GM21515 (cell line): ENCODE results near the gene SAFB2.

Source experiments
- ATAC-seq: cut with Tn5 transposase; IDR thresholded peaks from one replicate; pipeline ENCODE4 v1.9.1; 2021; ENCODE audit not compliant: unreplicated experiment

SAFB2 gene

DNA sequence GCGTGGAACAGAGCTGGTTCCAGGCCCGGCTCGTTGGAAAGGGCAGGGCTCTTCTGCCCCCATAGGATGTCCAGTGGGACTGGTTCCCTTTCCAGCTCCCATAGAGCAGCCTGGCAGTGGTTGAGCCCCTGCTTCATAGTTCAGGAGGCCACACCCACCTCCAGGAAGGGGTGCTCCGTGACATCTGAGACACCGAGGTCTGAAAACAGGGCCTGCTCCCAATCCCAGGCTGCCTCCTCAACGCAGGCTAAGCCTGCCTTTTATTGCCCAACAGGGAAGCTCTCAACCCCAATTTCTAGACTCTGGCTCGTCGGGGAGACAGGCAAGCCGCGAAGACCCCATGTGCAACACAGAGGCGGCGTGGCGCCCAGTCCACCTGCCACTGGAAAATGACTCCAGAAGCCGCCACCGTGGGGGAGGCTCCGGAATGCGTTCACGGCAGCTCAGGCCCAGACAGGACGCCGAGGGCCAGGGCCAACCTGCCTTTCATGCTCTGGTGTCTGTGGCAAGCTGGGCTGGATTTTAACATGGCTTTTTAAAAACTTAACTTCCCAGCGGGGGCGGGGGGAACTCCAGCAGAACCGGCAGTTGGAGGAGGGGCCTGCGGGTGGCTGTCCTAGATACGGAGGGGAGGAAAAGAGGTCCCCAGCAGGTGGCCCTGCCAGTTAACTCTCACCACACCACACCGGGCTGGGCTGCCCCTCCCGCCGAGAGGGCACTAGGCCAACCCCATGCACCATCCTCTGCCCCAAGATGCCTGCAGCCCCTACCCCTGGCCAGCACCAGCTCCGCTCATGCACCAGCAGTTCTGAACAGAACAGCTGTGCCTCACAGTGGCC is 36.9 kb downstream of the SAFB2 start:
- ATAC-seq: no peak

DNA sequence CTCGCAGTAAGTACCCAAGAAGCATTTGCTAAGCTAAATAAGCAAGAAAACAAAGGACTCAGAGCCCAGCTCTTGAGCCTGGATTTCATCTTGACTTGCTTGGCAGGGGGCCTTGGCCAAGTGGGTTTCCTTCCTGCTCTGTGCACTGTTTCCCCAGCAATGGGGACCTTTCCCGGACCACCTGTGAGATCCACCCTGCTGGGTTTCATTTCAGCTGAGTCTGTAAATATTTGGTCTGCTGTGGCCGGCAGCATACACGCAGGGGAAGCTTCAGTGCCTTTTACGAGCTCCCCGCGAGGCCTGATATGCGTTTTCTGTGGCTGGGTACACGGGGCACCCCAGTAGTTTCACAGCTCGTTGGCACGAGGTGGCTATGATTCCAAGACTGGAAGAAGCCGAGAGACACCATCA is 42.4 kb downstream of the SAFB2 start:
- no peak for ATAC-seq

DNA sequence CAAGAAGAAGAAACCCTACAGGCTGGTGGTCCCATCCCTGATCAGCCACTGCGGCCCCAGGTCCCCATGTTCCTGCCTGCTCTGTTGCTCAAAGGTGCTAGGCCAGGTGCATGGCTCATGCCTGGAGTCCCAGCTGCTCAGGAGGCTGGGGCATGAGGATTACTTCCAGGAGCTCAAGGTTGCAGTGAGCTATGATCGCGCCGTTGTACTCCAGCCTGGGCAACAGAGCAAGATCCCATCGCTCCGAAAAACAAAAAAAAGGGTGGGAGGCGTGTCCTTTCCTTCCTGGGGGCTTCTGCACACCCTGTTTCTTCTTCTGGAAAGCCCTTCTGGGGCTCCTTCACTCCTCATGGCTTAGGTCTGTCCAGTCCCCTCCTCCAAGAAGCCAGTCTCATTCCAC is 42.9 kb downstream of the SAFB2 start:
- no peak for ATAC-seq

DNA sequence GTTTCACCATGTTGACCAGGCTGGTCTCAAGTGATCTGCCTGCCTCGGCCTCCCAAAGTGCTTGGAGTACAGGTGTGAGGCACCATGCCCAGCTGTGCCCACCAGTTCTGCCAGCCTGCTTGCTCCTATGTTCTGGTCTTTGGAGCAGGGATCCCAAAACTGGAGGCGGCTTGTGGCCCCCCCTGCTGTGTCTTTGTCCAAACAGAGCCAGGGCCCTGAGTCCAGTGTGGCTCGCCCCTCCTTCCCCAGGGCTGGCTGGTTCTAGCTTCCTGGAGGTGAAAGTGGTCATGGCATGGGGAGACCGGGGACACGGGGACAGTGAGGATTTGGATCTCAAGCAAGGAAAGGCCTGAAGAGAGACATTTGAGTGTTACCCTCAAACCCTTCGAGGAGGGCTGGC is 43.3 kb downstream of the SAFB2 start:
- ATAC-seq: no peak

DNA sequence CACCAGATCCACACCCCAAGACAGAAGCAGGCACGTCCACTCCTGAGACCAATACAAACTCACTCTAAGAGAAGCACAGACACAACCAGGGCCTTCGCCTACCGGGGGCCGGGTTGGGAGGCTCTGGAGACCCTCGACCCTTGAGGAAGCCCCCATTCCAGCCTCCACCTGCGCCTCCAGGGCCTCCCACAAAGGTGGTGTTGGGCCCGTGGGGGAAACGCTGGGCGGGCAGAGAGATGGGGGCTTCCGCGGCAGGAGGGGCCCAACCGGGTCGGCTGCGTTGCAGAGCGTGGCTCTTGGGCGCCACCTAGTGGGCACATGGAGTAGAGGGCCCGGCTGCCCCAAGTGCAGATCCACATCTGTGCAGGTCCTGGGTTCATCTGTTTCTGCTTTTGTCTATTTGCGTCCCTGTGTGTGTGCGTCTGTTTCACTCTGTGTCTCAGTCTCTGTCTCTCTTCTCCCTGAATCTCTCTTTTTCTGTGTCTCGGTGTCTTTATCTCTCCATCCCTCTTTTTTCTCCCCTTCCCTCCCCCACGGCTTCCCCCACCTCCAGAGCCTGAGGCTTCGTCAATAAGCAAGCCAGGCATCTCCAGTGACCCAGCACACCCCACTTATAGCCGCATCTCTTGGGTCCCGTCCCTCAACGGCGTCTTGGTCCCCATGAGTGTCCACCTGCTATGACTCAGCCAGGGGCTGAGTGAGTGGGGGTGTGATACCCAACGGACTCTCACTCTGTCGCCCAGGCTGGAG is 44.3 kb downstream of the SAFB2 start:
- ATAC-seq: no peak

DNA sequence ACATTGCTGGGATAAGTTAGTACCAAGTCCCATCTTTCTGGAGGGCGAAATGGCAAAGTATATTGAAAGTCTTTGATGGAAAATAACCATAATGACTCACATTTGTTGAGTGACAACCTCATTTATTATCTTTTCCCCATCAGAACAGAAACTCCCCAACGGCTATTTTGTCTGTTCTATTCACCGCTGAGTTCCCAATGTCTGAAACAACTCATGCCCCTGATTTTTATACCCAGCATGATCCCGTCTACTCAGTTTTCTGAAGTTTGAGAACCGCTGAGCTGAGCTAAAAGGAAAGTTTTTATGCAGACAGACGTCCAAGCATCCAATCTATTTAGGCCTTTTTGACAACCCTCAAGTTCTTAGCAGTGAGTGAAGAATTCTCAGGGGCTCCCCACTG is 47.0 kb downstream of the SAFB2 start:
- no peak for ATAC-seq

DNA sequence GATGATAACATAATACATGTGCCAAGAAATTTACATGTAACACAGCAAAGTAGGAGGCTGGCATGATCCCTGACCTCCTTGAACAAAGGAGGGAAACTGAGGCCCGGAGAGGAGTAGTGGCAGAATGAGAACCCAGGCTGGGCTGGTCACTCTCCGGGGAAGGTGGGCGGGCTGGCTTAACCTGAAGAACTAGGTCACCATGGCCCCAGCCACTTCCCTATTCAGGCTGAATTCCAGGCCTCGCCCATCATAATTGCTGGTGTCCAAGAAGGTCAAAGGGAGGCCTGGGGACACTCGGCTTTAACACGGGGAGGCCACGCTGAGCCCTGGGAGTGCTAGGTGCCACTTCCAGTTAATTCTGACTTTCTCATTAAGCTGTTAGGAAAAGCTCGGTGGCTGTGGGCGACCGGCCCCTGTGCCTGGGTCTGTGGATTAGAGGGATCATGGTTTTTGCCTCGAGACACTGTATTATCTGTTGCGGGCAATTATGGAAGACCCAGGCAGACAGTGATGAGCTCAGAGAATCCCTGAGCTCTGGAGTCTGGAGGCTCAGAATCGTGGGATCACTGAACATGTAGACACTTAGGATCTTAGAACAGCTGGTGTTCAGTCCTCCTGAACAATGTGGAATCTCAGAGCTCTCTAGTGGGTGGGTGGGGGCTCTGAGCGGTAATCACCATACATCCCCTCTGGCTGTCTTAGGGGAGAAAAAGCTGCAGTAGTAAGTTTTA is 49.9 kb downstream of the SAFB2 start:
- no peak for ATAC-seq

DNA sequence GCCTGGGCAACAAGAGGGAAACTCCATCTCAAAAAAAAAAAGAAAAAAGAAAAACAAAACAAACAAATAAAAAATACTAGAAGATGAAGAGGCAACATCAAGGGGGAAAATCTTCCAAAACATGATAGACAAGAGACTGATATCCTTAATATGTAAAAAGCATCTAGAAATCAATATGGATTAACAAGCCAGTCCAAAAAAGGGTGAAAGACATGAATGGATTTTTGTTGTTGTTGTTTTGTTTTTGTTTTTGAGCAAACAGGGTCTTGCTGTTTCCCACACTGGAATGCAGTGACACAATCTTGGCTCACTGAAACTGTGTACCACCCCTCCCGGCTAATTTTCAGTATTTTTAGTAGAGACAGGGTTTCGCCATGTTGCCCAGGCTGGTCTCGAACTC is 50.8 kb downstream of the SAFB2 start:
- no peak for ATAC-seq

DNA sequence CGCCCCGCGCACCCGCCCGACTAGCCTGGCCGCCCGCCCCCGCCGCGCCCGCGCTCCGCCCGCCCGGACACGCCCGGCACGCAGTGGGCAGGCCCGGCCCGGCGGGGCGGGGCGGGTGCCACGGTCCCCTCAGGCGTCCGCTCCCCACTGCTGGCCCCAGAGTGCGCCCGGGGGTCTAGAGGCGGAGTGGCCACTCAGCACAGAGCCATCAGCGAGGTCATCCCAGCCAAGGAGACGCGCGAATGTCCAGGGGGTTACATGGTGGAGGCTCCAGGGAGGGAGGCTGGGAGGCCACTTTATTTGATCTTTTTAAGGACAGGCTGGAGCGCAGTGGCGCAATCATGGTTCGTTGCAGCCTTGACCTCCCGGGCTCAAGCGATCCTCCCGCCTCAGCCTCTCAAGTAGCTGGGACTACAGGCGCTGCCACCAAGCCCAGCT is 54.6 kb downstream of the SAFB2 start:
- no peak for ATAC-seq

DNA sequence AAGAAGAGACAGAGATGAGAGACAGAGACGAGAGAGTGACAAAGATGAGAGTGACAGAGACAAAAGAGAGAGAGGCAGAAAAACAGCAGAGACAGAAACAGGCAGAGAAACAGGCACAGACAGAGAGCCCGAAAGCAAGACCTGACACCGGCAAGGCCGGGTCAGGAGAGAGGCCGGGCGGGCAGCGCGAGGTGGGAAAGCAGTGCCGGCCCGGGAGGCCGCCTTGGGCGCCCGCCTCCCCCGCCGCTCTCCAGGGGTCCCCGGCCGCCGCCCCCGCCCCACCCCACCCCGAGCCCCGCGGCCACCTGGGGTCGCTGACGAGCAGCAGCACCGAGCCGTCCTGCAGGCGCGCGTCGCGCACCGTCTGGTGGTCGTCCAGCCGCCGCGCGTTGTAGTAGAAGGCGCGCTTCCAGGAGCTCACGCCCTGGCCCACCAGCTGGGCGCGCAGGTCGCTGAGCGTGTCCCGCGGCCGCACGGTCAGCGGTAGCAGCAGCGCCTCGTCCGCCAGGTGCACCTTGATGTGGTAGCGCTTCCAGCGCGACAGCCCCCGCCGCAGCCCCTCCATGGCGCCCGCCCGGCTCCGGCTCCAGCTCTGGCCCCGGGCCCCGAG is 55.1 kb downstream of the SAFB2 start, which contains the start of gene TINCR:
Gene TINCR (minus strand): TSS at position 594 of the 610 bp plus-strand sequence.
- ATAC-seq: no peak

DNA sequence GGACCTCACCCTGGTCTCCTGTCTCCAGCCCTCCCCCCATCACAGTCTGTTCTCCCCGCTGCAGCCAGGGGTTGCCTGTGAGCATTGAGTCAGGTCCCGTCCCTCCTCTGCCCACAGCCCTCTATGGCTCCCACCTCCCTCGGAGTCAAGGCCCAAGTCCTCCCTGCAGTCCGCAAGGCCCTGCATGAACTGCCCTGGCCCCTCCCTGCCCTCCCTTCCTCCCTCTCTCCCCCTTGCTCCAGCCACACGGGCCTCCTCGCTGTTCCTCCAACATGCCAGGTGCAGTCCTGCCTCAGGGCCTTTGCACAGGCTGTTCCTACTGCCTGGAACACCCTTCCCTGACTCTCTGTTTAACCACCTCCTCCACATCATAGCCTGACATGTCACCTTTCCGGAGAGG is 57.6 kb downstream of the SAFB2 start:
- ATAC-seq: no peak

DNA sequence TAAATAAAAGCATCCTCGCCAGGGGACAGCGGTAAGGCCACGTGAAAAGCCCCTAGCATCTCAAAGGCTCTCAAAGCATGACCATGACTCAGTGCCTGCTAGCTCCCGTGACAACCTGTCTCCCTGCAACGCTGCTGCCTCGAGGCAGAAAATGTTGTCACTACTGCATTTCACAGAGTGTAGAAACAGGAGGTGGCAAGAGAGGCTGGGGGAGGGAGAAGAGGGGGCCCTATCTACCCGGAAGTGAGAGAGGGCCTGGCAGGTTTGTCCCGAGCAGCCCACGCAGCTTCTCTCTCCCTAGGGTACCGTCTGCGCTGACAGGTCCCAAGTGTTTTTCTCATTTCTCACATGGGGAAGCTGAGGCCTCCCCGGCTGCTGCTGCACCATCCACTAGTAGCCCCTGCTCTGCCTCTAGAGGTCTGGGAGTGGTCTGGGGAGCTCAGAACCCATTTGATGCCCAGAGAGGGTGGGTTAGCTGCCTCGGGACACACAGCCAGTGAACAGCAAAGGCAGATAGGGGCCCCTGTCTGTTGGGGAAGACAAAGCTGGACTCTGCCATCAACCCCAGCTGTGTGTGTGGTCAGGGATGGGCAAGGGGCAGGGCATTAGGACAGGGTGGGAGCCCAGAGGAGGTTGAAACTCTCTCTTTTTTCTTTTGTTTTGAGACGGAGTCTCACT is 58.5 kb downstream of the SAFB2 start:
- no peak for ATAC-seq

DNA sequence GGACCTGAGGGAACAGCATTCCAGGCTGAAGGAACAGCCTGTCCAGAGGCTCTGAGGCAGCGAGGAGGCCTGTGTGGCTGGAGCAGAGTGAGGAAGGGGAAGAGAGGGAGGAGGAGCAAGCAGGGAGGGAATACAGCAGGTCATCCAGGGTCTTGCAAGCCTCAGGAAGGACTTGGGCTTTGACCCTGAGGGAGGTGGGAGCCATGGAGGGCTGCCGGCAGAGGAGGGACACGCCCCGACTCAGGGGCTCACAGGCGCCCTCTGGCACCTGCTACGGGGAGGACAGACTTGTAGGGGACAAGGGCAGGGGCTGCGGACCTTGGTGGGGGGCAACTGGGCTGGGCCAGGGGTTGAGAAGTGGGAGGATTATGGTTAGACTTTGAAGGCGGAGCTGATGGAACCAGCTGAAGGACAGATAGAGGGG is 59.6 kb downstream of the SAFB2 start:
- no peak for ATAC-seq

DNA sequence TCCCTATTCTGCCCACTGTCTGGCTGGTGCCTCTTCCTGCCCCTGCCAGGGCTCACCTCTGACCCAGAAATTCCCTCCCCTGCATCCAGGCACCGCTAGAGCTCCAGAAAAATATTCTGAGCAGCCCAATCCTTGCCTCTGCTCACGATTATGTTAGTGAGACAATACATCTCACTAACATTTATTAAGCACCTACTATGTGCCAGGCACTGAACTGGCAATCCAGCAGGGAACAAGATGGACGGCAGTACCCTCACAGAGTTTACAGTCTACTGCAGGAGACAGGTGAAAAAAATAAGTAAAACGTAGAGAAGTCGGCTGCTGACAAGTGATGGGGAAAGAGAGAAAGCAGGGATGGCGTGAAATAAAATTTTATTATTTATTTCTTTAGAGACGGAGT is 60.3 kb downstream of the SAFB2 start:
- ATAC-seq: no peak

DNA sequence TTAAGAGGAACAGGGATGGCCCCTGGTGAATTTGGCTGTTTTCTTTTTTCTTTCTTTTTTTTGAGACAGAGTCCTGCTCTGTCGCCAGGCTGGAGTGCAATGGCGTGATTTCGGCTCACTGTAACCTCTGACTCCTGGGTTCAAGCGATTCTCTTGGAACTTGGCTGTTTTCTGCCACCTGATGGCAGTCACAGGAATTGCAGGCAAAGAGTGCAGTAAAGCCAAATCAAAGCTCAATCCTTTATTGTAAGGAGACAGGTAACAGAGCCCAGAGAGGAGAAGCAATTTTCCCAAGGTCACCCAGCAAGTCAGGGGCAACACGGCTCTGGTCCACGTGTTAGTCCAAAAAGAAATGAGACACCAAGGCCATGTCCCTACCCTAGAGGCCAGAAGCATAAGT is 61.0 kb downstream of the SAFB2 start:
- ATAC-seq: no peak

DNA sequence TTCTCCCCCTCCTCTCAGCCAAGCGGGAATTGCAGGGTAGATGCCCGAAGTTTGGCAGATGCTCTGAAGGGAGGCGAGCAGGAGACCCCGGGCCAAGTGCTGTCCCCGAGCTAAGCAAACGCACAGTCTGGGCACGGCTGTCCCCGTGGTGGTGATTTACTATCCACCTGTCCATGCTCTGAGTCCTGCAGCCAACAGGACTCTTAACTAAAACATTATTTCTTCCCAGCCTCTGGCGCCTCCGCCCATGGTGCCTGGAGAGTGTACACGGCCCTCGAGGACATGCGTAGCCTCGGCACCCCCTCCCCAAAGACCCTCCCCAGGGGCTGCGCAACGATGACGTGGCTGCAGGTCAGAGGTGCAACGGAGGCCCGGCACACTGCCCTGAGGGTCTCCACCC is 62.4 kb downstream of the SAFB2 start:
- ATAC-seq: no peak

DNA sequence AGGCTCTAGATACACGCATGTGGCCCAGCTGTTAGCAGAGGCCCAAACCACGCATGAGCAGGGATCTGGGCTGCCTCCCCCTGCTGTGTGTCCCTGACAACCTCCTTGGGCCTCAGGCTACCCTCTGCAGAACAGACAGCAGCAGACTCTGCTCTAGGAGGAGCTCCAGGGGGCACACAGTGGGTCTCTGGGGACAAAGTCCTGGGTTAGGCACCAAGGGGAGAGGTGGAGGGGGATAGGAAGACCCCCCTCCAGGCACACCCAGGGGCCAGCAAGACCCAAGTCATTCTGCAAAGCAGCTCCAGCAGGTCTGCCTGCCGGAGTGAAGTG is 62.8 kb downstream of the SAFB2 start:
- ATAC-seq: no peak

DNA sequence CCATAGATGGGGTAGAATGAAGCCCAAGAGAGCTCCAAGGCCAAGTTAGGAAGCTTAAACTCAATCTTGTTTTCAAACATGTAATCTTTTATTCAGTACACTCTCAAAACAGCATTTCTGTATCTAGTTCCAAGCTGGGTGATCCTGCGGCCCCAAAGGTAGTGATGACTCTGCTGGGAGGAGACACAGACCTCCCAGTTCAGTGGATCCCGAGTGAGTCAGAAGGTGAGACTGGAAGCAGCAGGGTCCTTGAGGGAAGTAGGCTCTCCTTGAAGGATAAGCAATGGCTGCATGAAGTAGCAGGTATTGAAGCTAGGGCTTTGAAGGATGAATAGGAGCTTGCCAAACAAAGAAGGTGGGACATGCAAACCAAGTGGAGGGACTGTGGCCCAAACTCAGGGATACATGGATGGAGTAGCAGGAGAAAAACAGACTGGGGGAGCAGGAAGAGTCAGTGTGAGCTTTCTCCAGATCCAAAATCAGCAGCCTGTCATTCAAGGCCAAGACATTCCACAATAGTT is 64.4 kb downstream of the SAFB2 start:
- no peak for ATAC-seq

DNA sequence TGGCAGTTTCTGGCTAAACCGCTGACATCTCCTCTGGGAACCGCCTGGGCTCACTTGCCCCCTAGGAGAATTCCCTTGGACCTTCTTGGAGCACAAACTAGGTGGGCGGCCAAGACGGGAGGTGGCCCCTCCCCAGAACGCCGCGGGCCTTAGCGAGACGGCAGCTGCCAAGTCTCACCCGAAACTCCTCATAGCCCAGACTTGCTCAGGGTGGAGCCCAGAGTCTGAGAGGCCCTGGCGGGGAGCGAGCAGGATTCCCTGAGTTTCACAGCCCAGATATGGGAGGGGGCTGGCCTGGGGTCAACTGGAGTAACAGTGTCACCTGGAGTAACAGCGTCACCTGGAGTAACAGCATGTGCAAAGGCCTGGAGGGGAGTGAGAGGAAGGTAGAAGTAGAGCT is 64.9 kb downstream of the SAFB2 start:
- no peak for ATAC-seq

DNA sequence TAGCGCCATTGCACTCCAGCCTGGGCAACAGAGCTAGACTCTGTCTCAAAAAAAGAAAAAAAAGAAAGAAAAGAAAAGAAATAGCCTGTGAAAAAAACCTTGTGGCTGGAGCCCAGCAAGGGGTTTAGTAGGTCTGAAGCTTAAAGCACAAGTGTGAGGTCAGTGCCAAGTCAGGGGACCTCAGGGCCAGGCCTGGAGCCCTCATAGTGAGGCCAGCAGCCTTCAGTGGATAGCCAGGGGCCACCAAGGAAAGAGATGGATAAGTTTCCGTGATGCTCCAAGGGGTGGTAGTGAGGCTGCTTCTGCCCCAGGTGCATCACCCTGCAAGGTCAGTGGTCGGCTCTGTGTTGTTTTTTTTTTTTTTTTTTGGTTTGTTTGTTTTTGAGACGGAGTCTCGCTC is 67.7 kb downstream of the SAFB2 start:
- no peak for ATAC-seq

DNA sequence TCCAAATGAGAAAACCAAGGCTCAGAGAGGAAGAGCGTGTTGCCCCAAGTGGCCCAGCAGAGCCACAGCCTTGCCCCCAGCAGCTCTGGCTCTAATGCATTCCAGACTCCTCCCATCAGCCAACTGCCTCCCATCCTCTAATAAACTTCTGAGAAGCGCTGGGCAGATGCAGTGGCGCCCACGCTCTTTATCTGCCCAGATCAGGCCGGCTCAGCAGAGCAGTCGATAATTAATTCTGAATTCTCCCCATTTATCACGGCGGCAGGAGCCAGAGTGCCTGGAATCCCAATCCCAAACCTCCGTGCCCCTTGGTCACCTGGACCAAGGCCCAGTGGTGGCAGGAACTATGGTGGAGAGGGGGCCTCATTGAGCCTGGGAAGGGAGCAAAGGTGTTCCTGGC is 68.7 kb downstream of the SAFB2 start:
- no peak for ATAC-seq
